D341Med (cell line): ENCODE measurements around the gene SMO.
"Not testable (repeated sequence)": the region's sequence is repeated elsewhere in the genome, so short reads cannot be mapped to it uniquely, and the experiment has no call there.

Source experiments
- DNase-seq: peaks from one replicate; pipeline ENCODE4 v3.0.0; 2012; ENCODE audit warnings: low spot score

SMO gene

DNA sequence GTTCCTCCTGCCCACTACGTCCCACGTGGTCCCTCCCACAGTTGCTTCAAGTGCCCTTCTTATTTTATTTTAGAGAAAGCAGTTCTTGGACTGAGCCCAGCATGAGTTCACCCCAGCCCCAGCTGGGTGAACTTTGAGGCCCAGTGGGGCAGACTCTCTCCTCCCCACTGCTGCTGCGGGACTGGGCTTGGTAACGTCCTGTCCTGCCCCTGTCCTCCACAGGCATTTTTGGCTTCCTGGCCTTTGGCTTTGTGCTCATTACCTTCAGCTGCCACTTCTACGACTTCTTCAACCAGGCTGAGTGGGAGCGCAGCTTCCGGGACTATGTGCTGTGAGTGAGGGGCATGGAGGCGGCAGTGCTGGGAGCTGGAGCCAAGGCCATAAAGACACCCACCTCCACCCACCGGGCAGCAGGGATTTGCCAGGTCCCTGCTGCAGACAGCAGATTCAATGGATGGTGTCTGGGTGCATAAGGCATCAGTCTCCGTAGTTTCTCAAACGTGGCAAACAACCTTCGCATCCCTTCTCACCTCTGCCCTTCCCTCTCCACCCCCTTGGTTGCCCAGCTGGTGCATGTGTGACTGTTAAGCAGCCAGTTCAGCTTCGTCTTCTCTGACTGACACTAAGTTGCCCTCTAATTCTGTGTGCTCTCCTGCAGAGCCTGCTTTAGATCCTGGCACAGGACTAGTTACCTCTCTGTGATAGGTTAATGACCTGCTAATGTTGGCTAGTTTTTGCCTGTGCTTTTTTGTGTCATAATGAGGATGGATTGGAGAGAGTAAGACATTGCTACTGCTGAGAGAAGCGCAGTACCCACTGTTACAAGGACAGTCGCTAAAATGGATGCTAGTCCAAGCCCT is 20.9 kb downstream of the SMO start:
- DNase-seq: no peak

DNA sequence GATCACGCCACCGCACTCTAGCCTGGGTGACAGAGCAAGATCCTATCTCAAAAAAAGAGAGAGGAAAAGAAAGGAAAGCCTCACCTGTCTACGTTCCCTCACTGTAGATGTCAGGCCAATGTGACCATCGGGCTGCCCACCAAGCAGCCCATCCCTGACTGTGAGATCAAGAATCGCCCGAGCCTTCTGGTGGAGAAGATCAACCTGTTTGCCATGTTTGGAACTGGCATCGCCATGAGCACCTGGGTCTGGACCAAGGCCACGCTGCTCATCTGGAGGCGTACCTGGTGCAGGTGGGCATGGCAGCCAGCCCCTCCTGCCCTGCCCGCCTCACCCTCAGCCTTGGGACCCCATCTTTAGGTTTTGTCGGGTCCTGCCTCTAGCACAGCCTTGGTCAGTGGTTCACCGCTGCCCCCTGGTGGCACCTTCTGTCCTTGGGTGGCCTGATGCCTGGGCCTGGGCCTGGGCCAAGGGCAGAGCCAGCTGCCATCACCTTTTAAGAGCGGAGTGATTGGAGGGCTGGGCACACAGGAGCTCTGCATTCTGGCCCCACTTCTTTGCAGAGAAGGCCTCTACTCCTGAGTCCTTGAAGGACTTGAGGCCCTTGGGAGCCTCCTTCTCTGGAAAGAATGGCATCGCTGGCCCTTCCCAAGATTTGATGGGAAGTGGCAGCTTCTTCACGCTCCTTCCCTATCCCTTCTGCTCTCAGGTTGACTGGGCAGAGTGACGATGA is 22.0 kb downstream of the SMO start:
- peak; percentile 87 for DNase-seq

DNA sequence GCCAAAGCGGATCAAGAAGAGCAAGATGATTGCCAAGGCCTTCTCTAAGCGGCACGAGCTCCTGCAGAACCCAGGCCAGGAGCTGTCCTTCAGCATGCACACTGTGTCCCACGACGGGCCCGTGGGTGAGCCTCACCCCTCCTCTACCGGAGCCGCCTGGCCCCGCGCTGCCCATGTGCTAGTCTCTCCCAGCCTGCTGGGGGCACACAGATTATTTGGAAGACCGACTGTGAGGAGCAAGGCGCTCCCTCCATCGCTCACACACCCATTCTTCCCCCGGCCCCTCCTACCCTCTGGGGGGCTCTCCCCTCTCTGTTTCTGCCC is 22.5 kb downstream of the SMO start:
- peak; percentile 48 for DNase-seq

DNA sequence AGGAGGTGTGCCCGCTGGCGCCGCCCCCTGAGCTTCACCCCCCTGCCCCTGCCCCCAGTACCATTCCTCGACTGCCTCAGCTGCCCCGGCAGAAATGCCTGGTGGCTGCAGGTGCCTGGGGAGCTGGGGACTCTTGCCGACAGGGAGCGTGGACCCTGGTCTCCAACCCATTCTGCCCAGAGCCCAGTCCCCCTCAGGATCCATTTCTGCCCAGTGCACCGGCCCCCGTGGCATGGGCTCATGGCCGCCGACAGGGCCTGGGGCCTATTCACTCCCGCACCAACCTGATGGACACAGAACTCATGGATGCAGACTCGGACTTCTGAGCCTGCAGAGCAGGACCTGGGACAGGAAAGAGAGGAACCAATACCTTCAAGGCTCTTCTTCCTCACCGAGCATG is 23.7 kb downstream of the SMO start:
- no peak for DNase-seq

DNA sequence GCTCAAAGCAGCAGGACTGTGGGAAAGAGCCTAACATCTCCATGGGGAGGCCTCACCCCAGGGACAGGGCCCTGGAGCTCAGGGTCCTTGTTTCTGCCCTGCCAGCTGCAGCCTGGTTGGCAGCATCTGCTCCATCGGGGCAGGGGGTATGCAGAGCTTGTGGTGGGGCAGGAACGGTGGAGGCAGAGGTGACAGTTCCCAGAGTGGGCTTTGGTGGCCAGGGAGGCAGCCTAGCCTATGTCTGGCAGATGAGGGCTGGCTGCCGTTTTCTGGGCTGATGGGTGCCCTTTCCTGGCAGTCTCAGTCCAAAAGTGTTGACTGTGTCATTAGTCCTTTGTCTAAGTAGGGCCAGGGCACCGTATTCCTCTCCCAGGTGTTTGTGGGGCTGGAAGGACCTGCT is 24.2 kb downstream of the SMO start:
- no peak for DNase-seq

DNA sequence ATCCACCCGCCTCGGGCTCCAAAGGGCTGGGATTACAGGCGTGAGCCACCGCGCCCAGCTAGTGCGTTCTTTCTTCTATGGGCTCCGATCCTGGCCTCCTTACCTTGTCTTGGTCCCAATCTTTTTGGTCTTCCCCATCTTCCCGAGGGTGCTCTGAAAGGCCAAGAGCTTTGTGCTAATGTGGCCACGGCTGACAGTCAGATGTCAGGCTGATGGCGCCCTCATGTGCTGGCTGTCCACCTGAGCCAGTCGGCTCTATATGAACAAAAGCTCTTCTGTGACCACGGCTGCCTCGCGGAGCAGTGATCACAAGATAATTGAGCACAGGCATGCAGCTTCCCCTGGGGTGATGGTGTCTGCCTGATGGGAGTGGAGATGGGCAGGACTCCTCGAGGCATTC is 25.4 kb downstream of the SMO start:
- peak; percentile 43 for DNase-seq

DNA sequence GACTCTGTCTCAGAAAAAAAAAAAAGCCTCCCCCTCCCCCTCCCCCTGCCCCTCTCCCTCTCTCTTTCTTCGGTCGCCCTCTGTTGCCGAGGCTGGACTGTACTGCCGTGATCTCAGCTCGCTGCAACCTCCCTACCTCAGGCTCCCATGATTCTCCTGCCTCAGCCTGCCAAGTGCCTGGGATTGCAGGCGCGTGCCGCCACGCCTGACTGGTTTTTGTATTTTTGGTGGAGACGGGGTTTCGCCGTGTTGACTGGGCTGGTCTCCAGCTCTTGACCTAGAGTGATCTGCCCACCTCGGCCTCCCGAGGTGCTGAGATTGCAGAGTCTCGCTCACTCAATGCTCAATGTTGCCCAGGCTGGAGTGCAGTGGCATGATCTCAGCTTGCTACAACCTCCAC is 27.3 kb downstream of the SMO start:
- DNase-seq: not testable (repeated sequence)

DNA sequence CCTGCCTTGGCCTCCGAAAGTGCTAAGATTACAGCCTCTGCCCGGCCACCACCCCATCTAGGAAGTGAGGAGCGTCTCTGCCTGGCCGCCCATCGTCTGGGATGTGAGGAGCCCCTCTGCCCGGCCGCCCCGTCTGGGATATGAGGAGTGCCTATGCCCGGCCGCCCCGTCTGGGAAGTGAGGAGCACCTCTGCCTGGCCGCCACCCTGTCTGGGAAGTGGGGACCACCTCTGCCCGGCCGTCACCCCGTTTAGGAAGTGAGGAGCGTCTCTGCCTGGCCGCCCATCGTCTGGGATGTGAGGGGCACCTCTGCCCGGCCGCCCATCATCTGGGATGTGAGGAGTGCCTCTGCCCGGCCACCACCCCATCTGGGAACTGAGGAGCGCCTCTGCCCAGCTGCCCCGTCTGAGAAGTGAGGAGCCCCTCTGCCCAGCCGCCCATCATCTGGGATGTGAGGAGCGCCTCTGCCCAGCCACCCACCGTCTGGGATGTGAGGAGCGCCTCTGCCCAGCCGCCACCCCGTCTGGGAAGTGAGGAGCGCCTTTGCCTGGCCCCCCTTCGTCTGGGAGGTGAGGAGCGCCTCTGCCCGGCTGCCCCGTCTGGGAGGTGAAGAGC is 27.8 kb downstream of the SMO start:
- not testable (repeated sequence) for DNase-seq

DNA sequence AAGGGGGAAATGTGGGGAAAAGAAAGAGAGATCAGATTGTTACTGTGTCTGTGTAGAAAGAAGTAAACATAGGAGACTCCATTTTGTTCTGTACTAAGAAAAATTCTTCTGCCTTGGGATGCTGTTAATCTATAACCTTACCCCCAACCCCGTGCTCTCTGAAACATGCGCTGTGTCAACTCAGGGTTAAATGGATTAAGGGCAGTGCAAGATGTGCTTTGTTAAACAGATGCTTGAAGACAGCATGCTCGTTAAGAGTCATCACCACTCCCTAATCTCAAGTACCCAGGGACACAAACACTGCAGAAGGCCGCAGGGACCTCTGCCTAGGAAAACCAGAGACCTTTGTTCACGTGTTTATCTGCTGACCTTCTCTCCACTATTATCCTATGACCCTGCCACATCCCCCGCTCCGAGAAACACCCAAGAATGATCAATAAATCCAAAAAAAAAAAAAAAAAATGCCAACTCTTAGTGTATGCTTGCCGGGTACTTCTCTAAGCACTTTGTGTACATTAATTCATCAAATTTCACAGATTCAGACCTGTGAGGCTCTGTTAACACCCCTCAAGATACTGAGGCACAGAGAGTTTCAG is 28.5 kb downstream of the SMO start:
- DNase-seq: not testable (repeated sequence)

DNA sequence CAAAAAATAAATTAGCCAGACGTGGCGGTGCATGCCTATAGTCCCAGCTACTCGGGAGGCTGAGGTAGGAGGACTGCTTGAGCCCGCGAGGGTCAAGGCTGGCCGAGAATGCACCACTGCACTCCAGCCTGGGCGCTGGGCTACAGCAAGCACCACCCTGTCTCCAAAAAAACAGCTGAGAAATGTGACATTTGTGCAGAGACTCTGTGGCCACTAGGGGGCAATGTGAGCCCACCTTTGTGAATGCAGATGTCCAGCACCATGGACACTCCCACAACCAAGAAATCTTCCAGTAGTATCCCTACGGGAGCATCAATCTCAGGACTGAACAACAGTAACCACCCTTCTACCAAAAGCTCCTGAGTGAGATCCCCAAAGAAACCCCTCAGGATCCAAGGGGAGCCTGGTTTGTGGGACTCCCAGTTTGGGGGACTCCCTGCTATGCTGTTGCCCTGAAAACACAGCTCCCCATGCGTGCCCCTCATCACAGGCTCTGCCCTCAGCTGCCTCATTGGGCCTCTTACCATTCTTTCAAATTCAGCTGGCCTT is 30.2 kb downstream of the SMO start:
- peak; percentile 72 for DNase-seq

DNA sequence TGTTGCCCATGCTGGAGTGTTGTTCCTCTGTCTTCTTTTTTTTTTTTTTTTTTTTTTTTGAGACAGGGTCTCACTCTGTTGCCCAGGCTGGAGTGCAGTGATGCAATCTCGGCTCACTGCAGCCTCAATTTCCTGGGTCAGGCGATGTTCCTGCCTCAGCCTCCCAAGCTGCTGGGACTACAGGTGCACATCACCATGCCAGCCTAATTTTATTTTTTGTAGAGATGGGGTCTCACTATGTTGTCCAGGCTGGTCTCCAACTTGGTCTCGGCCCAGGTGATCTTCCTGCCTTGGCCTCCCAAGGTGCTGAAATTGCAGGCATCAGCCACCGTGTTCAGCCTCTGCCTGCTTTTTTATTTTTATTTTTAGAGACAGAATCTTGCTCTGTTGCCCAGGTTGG is 30.7 kb downstream of the SMO start:
- not testable (repeated sequence) for DNase-seq

DNA sequence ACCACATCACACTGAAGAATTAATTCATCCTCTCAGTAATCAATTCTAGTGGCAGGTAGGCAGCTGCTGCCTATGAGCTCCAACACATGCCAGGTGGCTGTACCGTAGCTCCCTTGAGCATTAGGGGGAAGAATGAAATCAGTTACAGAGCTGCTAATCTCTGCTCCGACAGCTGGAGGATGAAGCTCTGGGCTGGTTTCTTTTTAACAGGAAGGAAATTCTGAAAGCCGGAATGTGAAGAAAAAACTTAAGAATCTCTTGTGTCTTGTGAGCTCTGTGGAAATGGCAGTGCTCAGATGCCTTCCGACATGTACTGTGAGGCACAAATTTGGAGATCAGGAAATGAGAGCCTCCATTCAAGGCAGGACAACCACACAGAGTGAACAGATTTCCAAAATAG is 33.6 kb downstream of the SMO start:
- peak; percentile 72 for DNase-seq

DNA sequence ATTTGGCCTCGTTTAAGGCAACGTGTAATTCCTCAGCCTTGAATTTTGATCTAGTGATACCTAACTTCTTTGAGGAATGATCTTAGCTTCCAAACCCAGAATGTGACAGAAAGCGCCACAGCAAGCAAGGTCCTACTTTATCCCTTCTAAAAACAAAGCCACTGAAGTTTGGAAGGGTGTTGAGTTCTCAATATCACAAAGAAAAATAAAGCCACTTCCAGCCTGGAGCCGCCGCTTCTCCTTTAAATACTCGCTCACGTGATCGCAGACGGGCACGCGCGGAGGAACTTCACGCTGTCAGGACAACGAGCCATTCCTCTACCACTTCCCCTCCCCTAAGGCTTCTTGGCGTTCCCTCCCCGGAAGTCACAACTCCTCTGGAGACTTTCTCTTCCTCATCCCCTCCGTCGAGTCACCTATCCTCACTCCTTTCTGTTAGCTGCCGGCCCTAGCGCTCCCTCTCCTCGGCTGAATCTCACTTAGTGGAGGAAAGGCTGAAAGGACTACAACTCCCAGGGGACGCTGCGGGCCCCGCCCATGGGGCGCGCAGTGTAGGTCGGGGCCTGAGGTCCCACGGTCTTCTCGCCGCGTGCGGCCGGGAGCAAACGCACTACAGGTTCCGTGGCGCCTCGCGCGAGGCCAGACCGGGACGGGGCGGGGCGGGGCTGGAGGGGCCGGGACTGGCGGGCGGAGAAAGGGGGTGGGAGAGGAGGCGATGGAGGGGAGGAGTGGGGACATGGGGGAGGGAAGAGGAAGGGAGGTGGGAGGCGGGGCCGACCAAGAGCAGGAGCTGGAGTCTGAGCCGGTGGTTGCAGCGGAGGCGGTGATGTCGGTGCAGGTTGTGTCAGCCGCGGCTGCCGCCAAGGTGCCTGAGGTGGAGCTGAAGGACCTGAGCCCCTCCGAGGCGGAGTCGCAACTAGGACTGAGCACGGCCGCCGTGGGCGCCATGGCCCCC is 36.1 kb downstream of the SMO start, which contains the start of gene AHCYL2:
Gene AHCYL2 (plus strand): TSS at position 780 of the 955 bp plus-strand sequence.
- peak; percentile 95 for DNase-seq

DNA sequence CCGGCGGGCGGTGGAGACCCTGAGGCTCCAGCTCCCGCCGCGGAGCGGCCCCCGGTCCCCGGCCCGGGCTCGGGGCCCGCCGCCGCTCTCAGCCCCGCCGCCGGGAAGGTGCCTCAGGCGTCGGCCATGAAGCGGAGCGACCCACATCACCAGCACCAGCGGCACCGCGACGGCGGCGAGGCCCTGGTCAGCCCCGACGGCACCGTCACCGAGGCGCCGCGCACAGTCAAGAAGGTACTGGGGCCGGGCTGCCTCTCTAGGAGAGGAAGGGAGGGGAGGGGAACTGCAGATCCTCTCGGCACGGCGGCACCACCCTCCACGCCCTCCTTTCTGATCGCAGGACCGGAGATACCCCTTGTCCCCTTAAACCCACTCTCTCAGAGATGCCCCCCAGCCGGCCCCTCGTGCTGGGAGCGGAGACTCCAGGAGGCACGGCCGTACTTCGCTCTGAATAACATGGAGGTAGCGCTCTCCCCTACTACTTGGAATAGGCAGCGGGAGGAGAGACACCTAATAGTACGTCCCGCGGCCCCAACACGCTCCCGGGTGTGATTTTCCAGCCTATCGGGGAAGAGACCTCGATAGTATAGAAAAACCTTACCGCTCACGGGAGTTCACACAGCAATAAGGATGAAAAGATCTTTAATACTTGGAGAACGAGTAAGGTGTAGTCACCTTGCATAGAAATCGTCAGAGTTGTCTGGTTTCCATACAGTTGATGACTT is 36.9 kb downstream of the SMO start:
- peak; percentile 70 for DNase-seq

DNA sequence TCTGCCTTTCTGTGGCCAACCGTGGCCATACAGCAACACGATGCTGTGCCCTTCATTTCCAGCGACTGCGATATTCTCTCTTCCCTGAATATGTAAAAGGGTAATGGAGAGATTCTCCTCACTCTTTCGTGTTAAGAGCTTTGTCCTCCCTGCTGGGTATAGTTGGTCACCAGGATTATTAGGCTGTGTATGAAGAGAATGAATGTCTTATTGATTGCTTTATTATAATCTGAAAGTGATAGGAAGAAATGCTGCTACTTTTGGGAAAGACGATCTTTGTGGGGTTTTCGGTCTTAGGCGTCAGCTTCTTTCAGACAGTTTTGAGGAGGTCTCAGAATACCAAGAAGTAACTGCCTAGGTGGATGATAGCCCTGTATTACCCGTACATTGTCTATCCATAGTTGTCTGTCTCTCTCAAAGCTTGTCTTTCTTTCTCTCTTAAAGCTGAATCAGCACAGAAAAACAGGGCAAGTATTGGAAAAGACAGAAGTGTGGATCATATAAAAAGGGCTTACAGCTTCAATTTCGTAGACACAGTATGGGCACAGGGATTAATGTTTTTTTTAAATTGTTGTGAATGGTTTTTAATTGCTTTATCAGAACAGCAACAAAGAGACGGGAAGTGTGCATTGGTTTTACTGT is 37.6 kb downstream of the SMO start:
- DNase-seq: no peak

DNA sequence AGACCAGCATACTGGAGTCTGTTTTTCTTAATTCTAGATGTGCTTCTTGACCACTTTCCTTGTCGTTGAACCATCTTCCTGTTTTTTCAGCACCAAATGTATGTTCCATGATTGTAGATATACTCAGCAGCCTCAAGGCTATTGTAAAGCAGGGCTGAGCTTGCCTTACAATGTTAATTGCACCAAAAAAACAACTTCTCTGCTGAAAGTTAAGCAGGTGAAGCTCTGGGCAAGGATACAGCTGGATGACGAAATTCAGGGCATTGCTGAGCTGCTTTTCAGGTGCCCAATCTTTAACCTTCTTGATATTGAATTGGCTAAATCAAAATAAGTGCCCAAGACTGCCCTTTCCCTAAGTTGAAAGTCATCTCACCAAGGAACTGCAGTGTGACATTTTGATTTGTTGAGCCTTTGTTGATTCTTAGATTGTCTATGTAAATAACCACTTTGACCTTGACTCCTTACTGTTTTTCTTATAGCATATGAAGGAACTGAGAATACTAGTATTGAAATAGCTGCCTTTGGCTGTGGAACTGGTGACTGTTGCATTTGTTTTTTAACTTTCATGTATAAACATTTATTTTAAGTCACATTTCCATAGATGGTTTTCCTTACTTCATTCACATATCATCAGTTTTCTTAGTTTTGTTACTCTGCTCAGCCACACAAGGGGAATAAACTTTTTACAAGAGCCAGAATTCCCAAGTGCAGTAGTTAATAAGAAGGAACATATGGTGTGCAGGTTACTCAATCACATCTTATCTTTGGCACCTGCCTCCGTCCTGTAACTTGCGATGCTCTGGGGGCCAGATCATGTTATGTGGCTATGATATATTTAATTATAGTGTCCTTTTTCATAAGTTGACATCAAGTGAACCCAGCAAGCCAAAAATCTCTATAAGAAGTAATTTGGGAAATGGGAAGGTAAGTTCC is 39.5 kb downstream of the SMO start:
- DNase-seq: no peak

DNA sequence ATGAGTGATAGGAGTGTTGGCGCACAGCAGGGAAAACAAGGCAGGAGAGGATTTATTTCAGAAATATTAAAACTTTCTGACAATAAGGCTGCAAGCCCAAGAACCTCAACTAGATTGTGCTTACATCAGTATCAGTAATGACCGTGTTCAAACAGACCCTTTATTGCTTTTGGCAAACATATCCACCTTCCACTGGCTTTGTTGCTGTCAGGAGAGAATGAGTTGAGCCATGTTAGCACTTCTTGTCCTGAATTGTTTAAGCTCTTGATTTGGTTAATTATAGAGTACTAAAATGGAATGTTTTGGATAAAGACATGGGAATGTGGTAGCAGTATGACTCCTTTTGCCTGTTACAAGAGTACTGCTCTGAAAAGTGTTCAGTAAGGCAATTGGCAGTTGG is 40.2 kb downstream of the SMO start:
- DNase-seq: no peak

DNA sequence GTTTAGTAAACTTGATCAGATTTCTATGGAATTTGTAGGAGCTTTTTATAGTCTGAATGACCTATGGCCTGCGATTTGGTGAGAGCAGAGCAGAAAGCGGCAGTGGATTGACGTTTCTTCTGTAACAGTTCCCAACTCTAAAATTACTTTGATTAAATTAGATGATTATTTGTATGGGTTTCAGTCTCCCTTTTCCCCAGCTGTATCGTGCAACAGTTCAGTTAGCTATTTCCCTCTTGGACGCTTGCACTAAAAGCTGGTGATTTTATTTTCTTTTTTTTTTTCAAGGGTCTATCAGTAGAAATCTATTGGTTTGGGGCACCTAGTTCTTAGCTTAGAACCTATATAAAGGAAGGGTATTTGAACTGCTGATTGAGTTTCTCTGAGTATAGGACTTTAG is 43.2 kb downstream of the SMO start:
- no peak for DNase-seq

DNA sequence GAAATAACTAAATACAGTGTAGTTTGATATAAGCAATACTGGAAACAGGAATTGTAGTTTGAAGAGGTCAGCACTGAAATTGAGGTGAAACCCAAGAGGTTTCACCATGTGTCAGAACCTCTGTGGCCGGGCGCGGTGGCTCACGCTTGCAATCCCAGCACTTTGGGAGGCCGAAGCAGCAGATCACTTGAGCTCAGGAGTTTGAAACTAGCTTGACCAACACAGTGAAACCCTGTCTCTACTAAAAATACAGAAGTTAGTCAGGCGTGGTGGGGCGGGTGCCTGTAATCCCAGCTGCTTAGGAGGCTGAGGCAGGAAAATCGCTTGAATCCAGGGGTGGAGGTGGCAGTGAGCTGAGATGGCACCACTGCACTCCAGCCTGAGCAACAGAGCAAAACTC is 50.1 kb downstream of the SMO start:
- DNase-seq: no peak
